C4-2B (cell line): Measurements from ENCODE around the gene PGGHG.
"Not testable (repeated sequence)": the region's sequence is repeated elsewhere in the genome, so short reads cannot be mapped to it uniquely, and the experiment has no call there.

Source experiments
- CTCF ChIP-seq: fragments of 450-650 bp; conservative IDR thresholded peaks from 2 replicates; pipeline ENCODE4 v1.5.1; 2017; ENCODE audit warnings: mild to moderate bottlenecking
- ZFX ChIP-seq: fragments of 450-650 bp; IDR thresholded peaks from 2 replicates; pipeline ENCODE4 v1.6.1; 2017

- TF ChIP-seq CTCF: peak; percentile 48
- not testable (repeated sequence) for TF ChIP-seq ZFX
These were observed 20.2 kb upstream of the PGGHG start for GRCh38 chr11:268716-269145.
